Erythroblast (primary cell): ENCODE results near the gene CRB2.

Experiments
- DNase-seq, 2 experiments: peaks; one replicate each; lab custom pipeline; 2025; lab: John Stamatoyannopoulos, UW
- GATA1 ChIP-seq: IDR thresholded peaks from 2 replicates; pipeline ENCODE4 v1.6.1; 2011; ENCODE audit warnings: low read depth, mild to moderate bottlenecking, control low read depth, low read length, moderate library complexity
- POLR2A ChIP-seq: IDR thresholded peaks from 2 replicates; pipeline ENCODE4 v1.6.1; 2011; ENCODE audit warnings: mild to moderate bottlenecking, low read length

The CRB2 gene

GRCh38 chr9:123411636-123412035 is 55.6 kb downstream of the CRB2 start:
- TF ChIP-seq GATA1 (no peak), POLR2A (no peak)
- DNase-seq = no peak

GRCh38 chr9:123412171-123412820 is 56.3 kb downstream of the CRB2 start:
- TF ChIP-seq POLR2A (no peak), GATA1 (no peak)
- peak in 1 of 2 experiments; percentile 24 for DNase-seq

- DNase-seq = no peak
- TF ChIP-seq GATA1 (no peak), POLR2A (no peak)
These were observed 58.2 kb downstream of the CRB2 start for GRCh38 chr9:123414204-123414603.

- TF ChIP-seq GATA1 (no peak), POLR2A (no peak)
- DNase-seq = no peak
These were observed 59.2 kb downstream of the CRB2 start for GRCh38 chr9:123414936-123415930.

GRCh38 chr9:123416176-123416575 is 60.2 kb downstream of the CRB2 start:
- TF ChIP-seq GATA1 (no peak), POLR2A (no peak)
- no peak for DNase-seq

DNA sequence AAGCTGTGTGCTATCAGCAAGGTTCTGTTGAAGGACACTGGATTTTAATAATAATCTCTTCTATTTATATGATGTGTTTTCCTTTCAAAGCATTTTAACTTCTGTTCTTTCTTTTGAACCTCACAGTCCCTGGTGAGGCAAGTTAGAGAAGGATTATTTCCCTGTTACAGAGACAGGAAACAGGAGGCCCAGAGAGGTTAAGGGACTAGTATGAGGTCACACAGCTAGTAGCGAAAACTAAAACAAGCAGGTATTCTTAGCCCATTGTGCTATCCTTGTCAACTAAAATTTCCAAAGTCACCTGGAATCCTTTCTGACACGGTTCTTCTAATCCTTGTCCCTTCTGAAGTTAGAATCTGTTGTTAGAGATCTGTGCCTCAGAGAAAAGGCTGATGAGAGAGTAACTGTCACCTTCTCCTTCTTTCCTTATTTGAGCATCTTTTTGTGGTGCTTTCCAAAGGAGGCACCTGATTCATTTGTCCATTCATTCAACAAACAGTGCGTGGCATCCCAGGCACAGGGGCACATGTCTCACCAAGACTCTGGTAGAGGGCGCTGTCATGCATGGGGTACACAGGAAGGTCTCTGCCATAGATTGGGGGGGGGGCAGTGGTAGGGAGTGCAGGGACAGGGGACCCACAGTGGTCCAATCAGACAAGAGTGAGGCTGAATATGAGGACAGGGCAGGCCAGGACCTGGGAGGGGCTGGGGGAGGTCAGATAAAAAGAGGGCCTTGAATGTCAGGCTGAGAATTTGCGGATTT is 61.5 kb downstream of the CRB2 start:
- no peak for DNase-seq
- TF ChIP-seq POLR2A (no peak), GATA1 (no peak)

GRCh38 chr9:123418052-123418430 is 62.0 kb downstream of the CRB2 start:
- DNase-seq = no peak
- TF ChIP-seq GATA1 (no peak), POLR2A (no peak)

DNA sequence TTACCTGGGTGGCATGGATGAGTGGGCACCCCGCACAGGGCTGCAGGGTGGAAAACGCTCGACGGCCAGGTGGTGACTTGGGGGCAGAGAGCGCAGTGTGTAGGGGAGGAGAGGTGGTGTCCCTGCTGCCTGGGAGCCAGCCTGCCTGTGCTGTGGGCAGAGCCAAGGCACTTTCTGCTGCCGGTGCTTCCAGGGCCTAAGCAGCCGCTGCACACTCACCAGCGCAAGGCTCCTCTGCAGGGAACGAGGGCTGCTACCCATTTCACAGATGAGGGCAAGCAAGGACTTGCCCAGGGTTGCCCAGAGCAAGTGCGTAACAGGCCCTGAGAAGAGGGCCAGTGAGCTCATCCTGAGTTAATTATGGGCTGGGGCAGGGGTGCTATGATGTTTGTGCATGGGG is 62.5 kb downstream of the CRB2 start:
- TF ChIP-seq POLR2A = no peak
- TF ChIP-seq GATA1 = no peak
- no peak for DNase-seq

GRCh38 chr9:123419091-123419490 is 63.1 kb downstream of the CRB2 start:
- DNase-seq = no peak
- TF ChIP-seq POLR2A (no peak), GATA1 (no peak)

DNA sequence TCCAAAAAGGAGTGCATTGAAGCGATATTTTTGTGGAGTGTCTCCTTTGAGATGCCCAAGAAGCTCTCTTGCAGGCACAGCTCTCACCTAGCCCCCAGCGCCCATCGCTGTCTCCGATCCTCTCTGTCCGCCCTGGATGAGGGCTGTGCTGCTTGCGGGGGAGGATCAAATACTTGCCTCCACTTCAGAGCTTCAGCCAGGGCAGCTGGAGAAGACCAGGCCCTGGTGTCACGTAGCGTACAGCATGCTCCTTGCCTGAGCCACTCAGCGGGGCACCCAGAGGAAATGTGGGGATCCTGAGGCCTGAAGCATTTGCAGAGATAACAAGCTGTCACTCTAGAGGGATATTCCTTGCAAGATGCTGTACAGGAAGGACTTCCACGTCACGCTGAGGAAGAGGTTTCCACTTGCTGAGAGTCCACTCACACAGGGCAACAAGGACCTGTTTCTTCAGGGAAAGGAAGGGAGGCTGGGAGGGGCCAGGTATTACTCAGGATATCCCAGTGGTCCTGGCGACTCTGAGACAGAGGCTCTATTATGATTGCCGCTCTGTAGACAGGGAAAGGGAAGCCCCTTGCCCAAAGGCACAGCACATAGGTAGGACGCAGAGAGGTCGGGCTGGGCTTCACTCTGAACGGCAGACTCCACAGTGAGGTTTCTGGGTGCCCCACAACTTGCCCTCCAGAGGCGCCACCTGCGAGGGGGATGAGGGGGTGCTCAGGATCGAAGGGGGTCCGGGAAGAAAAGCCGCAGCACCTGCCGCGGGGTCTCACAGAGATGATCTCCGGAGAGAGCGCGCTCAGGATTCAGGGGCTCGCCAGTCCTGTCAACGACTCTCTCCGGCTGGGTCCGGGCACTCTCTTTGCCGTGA is 64.0 kb downstream of the CRB2 start:
- TF ChIP-seq GATA1 (no peak), POLR2A (no peak)
- DNase-seq = no peak

DNA sequence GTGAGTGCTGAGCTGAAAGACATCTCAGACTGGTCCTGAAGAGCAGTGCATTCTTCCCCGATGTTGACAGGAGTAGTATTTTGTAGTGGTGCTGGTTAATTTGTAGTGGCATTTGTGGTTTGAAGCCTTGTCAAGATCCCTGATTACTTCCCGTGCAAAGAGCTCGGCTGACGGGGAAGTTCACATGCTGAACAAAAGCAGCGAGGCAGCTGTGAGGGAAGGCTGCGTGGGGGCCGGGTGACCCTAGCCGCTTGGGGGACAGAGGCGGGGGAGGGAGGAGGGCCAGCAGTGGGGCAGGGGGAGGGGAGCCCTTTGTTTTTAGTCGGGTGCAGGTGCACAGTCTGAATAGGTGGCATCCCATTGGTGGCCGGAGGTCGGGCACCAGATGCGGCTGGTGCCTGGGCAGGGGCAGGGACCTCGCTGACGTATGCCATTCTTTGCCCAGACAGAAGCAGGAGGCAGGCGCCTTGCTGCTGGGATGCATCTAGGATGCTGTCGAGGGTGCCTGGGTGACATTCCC is 64.7 kb downstream of the CRB2 start:
- DNase-seq = no peak
- no peak for TF ChIP-seq POLR2A
- no peak for TF ChIP-seq GATA1

GRCh38 chr9:123421186-123421585 is 65.2 kb downstream of the CRB2 start:
- no peak for TF ChIP-seq GATA1
- TF ChIP-seq POLR2A = no peak
- DNase-seq = no peak
